COR-L47 (cell line): Measurements from ENCODE around the gene MYO10.
A peak's percentile ranks its signal among the peaks of the same experiment; 100 is the strongest.

ENCODE experiments used
- DNase-seq: peaks from one replicate; lab custom pipeline; 2025; lab: John Stamatoyannopoulos, UW

The MYO10 gene

DNA sequence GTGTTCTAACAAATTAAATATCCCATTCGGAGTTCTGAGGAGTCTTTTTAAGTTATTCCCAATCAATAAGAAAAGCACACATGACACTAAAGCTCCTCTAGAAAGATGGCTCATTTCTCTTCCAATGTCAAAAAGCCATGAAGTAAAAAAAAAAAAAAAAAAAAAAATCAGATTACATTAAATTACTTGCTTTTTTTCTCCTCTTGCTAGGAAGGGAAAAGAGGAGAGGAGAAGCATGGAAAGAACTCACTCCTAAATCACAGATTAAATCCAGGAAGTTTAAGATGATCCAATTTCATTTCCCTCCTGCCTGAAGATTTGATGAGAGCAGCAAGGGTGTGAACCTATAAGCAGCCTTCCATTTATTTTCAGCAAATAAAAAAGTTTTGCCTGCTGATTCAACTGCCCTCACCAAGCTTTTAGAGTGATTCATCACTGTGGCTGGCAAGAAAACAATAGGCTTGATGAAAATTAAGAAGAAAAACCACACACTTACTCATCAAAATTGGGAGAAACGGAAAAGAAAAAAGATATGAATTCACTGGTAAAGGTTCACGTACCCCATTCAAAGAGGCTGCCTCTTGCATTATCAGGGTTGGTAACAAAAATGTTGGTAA, 19.7 kb downstream of the MYO10 start:
- no peak for DNase-seq

DNA sequence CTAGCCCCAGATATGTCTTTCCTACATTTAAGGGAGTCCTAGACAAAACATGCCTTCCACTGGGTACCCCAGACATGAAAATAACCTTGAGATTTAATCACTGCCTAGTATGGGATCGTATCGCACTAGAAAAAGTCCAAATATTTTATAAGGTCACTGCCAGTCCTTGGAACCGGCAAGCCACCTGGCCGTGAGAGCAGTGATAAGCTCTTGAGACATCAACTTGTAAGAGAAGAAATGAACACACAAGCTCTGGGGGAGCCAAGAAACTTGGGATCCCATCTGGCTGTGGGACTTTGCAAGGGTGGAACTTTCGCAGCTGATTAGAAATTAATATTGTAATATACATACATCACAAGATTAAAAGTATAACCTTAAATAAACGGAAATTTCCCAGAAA, 21.5 kb downstream of the MYO10 start:
- no peak for DNase-seq

DNA sequence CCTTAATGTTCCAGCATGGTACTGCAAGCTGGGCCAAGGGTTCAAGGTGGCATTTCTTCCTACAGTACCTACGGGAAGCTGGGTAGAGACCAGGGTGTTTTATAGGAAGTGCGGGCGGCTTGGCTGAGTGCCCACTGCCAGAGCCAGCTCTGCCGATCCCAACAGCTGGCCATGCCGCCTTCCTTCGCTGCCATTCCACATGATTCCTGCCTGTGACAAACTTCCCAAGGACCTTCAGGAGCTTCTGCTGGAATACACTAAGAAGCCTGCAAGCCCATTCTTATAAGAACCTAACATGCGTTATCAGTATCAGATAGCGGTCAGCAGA, 22.0 kb downstream of the MYO10 start:
- no peak for DNase-seq

DNA sequence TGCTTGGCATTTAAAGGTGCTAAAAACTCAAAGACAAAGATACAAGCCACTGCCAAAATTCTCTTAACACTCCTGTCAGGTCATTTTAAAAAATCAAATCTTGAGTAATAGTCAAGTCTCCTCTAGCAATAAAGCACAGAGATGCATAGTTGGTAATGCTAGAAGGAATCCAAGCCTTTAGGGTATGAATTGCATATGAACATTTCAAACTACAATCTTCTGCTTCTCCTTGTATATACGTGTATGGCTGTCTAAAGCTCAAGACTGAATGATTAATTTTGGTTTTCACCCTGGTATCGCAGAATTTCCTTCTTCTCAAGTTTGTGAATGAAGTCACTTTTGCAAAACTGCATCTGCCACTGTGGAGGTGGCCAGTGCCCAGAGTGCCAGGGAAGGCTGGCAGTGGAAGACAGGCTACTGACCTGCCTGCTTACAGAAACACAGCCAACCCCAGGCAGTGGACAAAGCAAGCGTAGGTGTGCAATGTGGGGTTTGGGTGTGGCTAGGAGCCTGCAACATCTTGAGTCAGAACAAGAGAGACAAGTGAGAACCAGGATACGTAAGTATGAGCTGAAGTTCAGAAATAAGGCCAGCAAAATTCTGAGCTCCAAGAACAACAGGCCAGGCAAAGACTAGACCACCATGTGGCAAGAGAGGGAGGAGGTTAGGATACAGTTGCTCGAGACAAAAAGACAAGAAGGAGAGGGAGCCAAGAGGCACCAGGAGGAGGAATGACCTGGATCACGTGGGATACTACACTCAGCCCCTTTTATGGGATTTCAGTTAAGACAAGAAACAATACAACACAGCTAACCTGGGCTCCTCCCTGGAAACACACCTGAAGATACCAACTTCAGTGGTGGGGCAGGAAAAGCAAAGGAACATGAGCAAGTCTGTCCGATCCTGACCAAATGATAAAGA, 22.6 kb downstream of the MYO10 start:
- DNase-seq, result no peak

DNA sequence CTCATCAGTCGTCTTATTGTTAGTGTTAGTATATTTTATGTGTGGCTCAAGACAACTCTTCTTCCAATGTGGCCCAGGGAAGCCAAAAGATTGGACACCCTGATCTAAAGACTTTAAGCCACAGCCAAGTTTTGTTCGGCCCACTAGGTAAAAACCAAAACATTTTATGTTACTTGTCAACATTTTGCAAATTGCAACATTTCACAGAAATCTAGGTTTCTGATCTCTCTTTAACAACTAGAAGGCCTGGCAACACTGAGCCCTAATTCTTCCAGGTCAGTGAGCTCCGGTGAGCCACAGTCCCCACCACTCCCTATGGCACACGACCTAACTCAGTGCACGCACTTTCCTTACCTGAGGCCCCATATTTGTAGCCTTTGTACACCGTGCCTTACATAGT, 24.0 kb downstream of the MYO10 start:
- DNase-seq, result no peak

DNA sequence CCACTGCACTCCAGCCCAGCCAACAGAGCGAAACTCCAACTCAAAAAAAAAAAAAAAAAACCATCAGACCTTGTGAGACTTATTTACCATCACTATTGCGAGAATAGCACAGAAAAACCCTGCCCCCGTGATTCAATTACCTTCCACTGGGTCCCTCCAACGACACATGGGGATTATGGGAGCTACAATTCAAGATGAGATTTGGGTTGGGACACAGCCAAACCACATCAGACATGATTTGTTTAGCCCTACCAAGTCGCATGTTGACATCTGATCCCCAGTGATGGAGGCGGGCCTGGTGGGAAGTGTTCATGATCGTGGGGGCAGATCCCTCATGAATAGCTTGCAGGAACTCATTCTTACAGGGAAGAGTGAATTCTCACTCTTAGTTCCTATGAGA, 26.6 kb downstream of the MYO10 start:
- DNase-seq, result no peak

DNA sequence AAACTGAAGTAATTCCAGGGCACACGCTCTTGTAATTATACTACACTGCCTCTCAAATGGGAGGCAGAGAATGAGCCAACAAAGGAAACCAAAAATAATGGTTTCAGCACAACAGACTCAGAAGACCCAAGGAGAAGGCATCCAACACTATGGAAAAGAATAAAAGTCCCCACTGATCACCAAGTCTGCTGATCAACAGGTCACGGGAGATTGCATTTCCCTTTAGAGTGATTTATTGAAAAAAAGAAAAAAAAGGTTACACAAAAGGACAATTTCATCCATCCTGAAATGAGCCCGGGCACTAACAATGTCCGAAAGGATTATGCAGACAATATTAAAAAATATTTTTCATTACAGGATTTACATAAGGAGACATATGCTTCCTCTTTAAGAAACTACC, 28.8 kb downstream of the MYO10 start:
- DNase-seq, result no peak

DNA sequence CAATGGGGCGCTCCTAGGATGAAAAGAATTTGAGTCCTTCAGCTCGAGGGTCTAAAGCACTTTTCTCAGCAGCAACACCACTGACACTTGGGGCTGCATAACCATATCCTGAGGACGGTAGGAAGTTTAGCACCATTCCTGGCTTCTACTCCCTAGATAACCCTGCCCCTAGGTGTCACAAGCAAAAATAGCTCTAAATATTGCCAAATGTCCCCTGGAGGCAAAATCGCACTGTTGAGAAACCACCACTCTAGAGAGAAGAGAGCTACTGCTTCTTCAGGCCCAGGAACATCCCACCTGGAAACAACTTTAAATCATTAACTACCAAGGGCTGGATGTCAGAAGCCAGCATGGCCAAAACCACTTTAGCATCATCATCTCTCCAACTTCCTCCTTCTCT, 29.8 kb downstream of the MYO10 start:
- no peak for DNase-seq

DNA sequence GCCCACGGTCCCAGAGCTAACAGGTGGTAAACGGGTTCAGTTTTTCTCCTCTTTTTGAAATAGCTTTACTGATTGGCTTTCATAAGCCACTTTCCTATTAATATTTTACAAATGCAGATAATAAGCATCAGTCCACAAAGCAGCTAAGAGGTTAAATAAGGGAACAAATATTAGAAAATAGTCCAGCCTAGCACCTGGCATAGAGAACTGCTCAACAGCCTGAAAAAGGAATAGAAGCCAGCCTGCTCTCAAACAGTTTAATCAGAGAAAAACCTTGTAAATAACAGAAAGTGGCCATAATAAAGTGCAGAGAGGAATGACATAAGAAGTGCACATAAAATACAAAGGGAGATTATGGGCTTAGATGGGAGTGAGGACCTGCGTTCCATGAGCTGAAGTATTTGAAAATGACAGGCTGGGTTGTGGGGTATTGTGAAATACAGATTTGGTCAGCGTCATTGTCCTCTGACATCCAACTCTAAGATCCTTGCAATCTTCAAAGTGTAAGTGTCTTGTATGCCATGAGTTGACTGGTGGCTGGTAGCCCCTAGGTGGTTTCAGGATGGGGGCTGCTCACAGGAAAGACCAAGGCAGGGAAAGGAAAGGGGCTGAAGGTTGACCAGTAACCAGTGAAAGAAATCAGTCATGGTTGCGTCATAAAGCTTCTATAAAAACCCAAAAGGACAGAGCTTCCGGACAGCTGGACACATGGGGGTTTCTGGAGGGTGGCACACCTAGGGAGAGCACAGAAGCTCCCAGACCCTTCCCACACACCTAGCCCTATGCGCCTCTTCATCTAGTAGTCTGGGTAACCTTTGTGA, 32.4 kb downstream of the MYO10 start:
- no peak for DNase-seq

DNA sequence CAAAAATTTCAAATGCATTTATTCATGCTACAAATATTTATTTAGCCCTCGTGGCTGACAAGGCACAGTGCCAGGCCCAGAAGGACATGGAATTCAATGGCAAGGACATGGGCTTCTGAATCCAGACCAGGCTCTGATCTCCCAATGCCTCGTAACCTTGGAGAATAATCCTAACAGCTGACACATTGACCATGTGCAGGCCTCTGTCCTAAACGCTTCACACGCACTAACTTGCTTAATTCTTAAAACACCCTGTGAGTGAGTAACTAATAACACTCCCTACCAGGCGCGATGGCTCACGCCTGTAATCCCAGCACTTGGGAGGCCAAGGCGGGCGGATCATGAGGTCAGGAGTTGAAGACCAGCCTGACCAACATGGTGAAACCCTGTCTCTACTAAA, 33.2 kb downstream of the MYO10 start:
- no peak for DNase-seq

DNA sequence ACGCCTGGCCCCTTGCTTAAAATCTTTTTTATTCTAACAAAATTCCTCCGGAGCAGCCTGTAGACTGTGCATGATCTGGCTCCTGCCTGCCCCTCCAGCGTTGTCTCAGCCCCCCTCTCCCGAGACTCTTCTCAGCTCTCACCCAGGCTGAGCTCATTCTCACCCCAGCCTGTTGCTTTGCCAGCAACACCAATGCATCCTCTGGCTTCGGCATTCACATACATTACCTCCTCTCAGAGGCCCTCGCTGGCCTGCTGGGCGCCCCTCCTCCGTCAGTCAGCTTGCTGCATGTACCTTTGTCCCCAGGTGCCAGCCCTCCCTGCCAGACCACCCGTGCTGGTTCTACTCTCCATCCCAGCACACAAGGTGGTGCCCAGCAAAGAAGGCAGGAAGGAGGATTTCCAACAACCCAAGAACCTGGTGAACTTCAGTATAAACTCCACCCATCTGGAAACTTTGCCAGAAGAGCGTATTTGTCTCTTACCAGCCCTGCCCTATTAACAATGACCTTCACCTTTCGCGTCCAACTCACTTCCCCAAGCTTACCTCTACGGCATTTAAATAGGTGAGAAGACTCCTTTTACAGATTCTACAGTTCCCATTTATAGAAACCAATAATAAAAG, 35.0 kb downstream of the MYO10 start:
- no peak for DNase-seq

DNA sequence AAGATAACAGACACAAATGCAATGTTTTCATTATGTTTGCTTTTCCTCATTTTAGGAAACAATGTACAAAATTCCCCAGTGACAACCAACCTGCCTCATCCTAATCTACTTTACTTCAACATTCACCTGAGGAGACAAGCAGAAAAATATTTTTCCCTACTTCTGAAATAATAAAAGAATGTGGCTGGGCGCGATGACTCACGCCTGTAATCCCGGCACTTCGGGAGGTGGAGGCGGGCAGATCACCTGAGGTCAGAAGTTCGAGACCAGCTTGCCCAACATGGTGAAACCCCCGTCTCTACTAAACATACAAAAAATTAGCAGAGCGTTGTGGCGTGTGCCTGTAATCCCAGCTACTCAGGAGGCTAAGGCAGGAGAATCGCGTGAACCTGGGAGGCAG, 36.9 kb downstream of the MYO10 start:
- no peak for DNase-seq

DNA sequence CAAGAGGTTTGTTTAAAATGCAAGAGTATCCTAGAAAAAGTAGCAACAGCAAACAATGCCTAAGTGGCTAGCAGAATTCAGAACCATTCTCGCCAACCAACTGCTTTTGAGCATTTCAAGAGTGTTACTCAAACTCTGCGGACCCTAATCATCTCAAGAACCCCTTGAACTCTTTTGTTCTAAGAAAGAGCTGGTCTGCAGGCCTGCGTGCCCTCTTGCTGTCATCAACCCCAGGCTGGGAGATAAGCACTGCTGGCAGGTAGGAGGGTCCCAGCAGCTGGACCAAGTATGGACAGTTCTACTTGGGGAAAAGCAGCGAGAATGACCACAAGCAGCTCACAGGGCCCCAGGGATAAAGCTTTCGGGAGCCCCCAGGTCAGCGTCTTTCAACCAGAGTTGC, 38.3 kb downstream of the MYO10 start:
- no peak for DNase-seq

DNA sequence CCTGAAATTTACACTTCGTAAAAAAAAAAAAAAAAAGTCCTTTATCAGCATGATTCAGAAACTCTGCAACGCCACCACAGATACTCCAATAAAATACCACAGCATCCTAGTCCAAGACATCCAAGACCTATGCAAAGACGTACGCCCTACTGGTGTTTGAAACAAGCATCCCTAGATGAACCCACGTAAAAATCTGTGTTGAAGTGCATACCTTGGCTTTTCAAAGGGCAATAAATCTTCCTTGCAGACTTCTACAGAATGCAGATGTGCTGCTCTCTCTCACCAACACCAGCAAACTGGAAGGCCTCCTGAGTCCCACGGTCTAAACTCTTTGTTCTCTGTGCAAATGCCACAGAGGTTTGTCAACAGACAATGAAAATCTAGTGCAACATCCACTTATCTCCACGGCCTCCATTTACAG, 38.8 kb downstream of the MYO10 start:
- DNase-seq, result no peak

DNA sequence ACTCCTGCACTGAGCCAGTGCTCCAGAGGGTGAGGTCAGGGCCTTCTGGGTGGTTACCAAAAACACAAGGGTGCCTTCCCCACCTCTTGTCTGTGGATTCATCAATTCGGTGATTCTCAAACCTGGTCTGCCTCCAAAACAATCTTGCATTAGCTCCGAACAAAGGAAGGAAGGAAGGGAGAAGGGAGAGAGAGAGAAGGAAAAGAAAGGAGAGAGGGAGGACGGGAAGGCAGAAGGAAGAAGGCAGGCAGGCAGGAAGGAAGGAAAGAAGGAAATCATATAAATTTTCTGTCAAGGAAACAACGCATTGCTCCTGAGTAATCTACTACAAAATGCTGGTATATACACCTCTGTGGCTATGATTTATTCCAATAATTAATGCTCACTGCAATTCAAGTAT, 39.3 kb downstream of the MYO10 start:
- DNase-seq, result no peak

DNA sequence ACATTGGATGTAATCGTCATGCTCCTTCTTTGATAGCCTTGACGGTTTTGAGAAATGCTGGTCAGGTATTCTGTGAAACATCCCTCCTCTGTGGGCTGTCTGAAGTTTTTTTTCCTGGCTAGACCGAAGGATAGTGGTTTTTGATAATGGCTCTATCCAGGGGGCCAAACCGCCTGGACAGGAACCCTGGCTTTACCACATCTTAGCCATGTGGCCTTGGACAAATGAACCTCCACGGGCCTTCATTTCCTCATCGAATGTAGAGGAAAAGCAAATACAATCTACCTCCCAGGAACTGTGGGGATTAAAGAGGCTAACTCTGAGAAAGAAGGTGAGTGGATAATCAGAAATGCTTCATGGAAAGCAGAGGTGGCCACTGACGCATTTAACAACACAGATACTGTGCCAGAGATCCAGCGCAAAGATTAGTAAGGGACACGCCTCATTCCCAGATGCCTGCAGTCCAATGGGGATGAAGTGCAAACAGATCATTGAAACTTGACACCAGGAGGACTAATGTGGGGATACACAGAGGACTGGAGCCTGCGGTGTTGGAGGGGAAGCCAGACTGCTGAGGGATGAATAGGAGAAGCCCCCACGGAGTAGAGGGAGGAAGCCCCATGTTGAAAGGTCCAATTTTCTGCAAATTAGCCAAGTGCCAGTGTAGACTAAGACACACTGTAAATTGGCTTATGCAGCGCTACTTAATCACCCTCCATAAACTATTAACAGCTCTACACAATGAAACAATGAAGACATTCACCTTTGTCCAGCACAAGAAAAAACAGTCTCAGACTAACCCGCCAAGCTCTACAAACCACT, 41.6 kb downstream of the MYO10 start:
- DNase-seq, result peak; percentile 28

DNA sequence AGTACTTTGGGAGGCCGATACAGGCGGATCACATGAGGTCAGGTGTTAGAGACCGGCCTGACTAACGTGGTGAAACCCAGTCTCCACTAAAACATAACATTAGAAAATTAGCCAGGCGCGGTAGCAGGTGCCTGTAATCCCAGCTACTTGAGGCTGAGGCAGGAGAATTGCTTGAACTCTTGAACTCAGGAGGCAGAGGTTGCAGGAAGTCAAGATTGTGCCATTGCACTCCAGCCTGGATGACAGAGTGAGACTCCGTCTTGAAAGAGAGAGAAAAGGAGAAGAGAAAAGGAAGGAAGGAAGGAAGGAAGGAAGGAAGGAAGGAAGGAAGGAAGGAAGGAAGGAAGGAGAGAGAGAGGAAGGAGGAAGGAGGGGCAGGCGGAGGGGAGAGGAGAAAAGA, 45.1 kb downstream of the MYO10 start:
- no peak for DNase-seq

DNA sequence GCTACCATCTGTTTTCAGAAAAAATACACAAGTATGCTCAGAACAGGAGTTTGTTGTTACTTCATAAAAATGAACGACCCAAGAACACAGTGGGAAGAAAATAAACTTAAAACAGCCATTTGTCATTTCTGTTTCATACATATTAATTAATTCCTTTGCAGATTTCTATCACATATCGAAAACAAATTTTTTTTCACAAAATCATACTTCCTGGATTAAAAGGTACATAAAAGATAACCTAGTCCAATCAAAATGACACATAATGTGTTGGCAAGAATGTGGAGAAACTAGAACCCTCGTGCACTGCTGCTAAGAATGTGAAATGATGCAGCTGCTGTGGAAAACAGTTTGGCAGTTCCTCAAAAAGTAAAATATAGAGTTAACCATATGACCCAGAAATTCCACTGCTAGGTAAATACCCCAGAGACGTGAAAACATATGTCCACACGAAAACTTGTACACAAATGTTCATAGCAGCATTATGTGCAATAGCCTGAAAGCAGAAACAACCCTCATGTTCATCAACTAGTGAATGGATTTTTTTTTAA, 46.0 kb downstream of the MYO10 start:
- DNase-seq, result no peak

DNA sequence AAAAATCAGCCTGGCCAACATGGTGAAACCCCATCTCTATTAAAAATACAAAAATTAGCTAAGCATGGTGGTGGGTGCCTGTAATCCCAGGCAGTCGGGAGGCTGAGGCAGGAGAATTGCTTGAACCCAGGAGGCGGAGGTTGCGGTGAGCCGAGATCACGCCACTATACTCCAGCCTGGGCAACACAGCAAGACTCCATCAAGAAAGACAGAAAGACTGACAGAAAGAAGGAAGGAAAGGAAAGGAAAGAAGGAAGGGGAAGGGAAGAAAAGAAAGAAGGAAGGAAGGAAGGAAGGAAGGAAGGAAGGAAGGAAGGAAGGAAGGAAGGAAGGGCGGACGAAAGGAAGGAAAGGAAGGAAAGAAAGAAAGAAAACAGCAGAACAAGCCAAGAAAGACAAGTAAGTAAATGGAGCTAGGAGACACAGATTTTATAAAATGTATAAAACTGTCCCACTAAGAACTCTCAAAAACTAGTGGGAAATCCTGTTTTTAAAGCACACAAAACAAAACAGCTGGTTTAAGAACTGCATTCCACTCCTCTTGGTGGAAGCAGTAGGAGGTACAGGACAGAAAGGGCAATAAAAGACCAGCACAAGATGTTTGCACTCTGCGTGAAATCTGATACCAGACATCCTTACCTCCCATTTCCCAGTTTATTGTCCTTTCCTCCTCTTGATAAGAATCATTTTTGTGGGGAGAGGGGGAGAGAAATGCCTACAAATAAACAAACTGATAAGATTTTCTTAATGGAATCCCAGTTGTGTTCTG, 46.7 kb downstream of the MYO10 start:
- no peak for DNase-seq

DNA sequence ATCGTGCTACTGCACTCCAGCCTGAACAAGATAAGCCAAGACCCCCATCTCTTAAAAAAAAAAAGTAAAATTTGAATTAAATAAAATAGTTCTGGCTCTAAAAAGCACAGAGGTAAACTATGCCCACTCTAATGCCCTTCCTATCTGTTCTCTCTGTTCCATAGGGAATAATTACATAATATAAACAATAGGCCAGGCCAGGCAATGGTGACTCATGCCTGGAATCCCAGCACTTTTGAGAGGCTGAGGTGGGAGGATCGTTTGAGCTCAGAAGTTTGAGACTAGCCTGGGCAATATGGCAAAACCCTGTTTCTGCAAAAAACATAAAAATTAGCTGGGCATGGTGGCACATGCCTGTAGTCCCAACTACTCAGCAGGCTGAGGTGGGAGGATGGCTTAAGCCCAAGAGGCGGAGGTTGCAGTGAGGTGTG, 47.4 kb downstream of the MYO10 start:
- DNase-seq, result no peak
